Superior temporal gyrus (tissue), 1 donor: ENCODE data around the gene ACER3.
"Not testable (repeated sequence)": the region's sequence is repeated elsewhere in the genome, so short reads cannot be mapped to it uniquely, and the experiment has no call there.

Experiments used
- DNase-seq: peaks from one replicate; pipeline ENCODE4 v3.0.0-alpha.2; 2016; ENCODE audit errors: extremely low spot score

ACER3 gene

DNA sequence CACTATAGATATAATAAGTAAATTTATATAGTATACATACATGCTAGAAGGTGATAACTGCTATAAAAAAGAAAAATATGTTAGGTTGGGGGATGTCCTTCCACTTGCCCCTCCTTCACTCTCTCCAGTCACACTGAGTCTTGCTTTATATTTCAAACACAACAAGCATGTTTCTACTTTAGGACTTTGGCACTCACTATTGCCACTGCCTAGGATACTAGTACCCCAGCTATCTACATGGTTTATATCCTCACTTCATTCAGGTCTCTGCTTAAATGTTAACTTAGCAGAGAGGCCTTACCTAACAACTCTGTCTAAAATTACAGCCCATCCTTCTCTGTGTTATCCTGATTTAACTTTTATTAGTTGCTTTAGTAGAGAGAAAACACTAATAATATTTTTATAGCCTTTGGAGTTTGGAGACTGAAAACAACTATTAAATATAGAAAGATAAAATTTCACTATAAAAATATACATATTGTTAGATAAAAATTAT is 134.4 kb downstream of the ACER3 start:
- no peak for DNase-seq

- no peak for DNase-seq
Measured at GRCh38 chr11:76997512-76997911, 136.8 kb downstream of the ACER3 start.

DNA sequence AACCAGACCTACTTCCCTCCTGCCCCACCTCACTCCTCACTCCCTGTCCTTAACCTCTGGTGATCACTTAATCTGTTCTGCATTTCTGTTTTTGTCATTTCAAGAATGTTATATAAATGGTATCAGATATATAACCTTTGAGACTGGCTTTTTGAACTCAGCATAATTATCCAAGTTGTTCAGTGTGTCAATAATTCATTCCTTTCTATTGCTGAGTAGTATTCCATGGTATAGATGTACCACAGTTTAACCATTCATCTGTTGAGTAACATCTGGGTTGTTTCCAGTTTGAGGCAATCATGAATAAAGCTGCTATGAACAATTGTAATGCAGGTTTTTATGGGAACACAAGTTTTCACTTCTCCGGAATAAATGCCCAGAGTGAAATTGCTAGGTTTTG is 138.9 kb downstream of the ACER3 start:
- DNase-seq: no peak

DNA sequence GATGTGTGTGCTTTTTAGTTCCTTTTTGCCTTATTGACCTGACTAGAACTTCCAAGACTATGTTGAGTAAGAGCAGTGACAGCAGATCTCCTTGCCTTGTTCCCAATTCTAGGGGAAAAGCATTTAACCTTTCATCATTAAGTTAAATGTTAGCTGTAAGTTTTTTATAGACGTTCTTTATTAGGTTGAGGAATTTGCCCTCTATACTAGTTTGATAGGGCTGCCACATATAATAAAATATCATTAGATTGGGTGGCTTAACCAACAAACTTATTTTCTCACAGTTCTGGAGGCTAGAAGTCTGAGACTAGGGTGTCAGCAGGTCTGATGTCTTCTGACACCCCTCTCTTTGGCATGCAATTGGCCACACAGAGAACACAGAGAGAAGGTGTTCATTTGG is 140.9 kb downstream of the ACER3 start:
- no peak for DNase-seq

GRCh38 chr11:77002776-77003175 is 142.1 kb downstream of the ACER3 start:
- DNase-seq: no peak

DNA sequence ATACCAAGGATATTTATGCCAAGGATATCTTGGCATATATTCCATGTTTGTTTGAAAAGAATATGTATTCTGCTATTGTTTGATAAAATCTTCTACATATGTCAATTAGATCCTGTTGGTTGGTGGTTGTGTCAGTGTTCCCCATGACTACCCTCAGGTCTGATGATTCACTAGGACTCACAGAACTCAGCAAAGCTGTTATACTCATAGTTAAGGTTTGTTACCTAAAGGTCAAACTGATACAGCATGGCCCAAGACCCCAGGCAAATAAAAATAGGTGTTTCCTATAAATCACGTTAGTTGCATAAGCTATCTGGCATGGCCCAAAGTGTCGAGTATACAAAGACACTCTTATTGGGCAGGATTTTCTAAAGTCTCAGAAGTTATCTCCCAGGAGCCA is 143.2 kb downstream of the ACER3 start:
- no peak for DNase-seq

- no peak for DNase-seq
Measured at GRCh38 chr11:77009533-77010160, 148.9 kb downstream of the ACER3 start.

DNA sequence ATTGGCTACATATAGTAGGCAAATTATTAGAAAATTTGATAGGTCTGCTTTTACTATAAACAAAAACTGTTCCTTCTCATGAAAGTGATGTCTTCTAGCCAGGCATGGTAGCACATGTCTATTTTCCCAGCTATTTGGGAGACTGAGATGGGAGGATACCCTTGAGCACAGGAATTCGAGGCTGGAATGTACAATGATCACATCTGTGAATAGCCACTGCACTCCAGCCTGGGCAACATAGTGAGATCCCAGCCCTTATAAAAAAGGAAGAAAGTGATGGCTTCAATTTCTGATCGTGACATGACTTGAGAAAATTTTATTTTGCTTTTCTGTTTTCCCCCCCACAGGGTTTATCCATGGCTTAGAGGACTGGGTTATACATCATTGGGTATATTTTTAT is 154.0 kb downstream of the ACER3 start:
- no peak for DNase-seq

DNA sequence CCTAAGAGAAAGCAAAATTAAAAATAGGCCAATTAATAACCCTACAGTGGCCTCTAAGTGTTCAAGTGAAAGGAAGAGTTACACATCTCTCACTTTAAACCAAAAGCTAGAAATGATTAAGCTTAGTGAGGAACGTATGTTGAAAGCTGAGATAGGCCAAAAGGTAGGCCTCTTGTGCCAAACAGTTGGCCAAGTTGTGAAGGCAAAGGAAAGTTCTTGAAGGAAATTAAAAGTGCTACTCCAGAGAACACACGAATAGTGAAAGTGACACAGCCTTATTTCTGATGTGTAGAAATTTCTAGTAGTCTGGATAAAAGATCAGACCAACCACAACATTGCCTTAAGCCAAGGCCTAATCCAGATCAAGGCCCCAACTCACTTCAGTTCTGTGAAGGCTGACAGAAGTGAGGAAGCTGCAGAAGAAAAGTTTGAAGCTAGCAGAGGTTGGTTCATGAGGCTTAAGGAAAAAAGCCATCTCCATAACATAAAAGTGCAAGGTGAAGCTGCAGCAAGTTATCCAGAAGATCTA is 157.7 kb downstream of the ACER3 start:
- not testable (repeated sequence) for DNase-seq

GRCh38 chr11:77019976-77020595 is 159.4 kb downstream of the ACER3 start:
- DNase-seq: no peak

GRCh38 chr11:77020734-77021133 is 160.0 kb downstream of the ACER3 start:
- no peak for DNase-seq

- no peak for DNase-seq
Measured at GRCh38 chr11:77024745-77025144, 164.0 kb downstream of the ACER3 start.

GRCh38 chr11:77026221-77026620 is 165.5 kb downstream of the ACER3 start:
- no peak for DNase-seq

GRCh38 chr11:77026743-77027142 is 166.0 kb downstream of the ACER3 start:
- DNase-seq: no peak

DNA sequence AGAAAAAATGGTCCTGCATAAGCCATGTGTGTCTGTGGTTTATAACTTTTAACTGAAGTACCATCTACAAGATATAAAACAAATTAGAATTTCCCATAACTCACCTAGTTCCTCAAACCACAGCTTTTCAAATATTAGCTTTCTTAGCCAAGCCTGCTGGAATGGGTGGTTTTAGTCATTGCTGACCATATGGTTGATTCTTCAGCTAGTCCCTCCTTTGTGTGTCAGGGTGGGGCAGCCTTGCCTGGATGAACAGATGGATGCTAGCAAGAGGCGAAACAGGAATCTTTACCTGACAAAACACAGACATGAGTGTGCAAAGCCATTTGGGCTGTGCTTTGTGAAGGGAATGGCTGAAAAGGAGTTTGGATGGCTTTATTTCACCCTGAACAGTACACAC is 166.6 kb downstream of the ACER3 start:
- no peak for DNase-seq

- DNase-seq: no peak
Measured at GRCh38 chr11:77029829-77030228, 169.1 kb downstream of the ACER3 start.

DNA sequence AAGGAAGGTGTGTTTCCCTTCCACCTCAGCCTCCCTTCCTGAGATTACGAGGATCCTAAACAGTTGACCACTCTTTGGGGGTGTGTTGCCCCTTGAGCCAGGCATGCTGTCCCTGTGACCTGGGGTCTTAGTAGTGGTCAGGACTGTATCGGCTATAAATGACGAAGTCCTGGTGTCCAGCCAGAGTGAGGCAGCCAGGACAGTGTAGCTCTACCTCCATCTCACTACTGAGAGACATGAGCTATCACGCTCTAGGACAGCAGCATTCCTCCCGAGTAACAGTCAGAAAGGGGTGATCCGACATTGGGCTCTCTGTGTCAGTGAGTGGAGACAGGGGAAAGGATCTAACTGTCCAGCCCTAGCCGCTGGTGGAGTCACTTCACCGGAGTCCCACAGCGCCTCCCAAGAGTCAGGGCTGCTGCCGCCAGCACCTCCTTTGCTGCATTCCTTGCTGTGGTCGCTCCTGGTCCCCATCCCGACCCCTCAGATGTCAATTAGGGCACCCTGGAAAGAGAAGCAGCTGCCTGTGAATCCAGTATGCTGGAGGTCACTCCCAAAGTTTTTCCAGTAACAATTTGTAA is 170.2 kb downstream of the ACER3 start:
- no peak for DNase-seq

GRCh38 chr11:77031599-77031998 is 170.9 kb downstream of the ACER3 start:
- DNase-seq: no peak

GRCh38 chr11:77035039-77035438 is 174.3 kb downstream of the ACER3 start:
- DNase-seq: no peak

DNA sequence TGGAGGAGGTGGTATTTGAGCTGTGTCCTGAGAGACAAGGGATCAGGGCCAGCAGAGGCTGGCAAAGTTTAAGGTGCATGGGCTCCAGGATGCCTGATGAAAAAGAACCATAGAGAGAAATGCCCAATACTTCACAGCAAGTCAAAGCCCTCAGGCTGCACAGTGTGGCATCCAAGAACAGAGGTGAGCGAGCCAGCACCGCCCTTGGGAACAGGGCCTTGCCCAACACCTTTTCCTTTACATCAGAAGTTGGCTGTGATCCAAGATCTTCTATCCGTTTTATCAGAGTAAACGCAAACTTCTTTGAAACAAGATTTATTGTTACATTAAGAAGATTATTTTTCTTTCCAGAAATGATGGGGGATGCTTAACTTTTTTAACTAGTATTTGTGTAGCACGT is 174.9 kb downstream of the ACER3 start:
- no peak for DNase-seq

GRCh38 chr11:77036398-77036797 is 175.7 kb downstream of the ACER3 start:
- DNase-seq: no peak

DNA sequence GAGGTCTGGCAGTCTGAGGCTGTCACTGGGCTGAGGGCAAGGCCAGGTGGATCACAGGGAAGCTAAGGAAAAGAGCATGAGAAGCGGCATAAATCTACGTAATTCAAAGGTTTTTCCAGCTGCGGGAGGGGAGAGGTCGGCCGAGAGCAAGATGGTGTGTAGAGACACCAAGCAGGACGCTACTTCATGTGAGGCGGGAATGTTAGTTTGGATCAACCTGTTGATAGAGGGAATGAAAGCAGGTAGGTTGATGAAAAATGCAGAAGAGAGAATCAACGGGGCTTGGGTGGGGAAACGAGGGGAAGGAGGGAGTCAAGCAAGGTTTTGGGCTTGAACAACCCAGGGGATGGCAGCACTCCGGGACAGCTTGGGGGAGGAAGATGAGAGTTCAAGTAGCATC is 176.3 kb downstream of the ACER3 start:
- DNase-seq: no peak
